Stimulated activated naive CD8-positive, alpha-beta T cell treated with anti-CD3 and anti-CD28 coated beads, Interleukin-15, Interleukin-2, amounts not matched to agents 100 ng/mL and 50 ng/mL, for 24 hours (primary cell): ENCODE results near the gene SLFNL1.

ENCODE experiments used
- H3K27ac Mint-ChIP-seq: one replicate; pipeline ENCODE4 v1.8.0; 2021; ENCODE audit warnings: mild to moderate bottlenecking, mixed read lengths
- H3K27me3 Mint-ChIP-seq: one replicate; pipeline ENCODE4 v1.8.0; 2021; ENCODE audit warnings: mixed read lengths
- H3K36me3 Mint-ChIP-seq: one replicate; pipeline ENCODE4 v1.8.0; 2021; ENCODE audit warnings: low read depth, mixed read lengths
- H3K4me1 Mint-ChIP-seq: one replicate; pipeline ENCODE4 v1.8.0; 2021; ENCODE audit warnings: low read depth, mixed read lengths
- H3K4me3 Mint-ChIP-seq: one replicate; pipeline ENCODE4 v1.8.0; 2021; ENCODE audit warnings: mild to moderate bottlenecking, mixed read lengths
- H3K9me3 Mint-ChIP-seq: one replicate; pipeline ENCODE4 v1.8.0; 2021; ENCODE audit warnings: mixed read lengths

The SLFNL1 gene

GRCh38 chr1:41021526-41022308 lies at the start of gene SLFNL1:
SLFNL1 (minus strand) TSS chr1:41021725; CDS start chr1:41020660, 1,065 bp downstream.
- Mint-ChIP-seq H3K36me3 (peaks cover 23% of the 10 kb centered on the region), H3K4me3 (no peak within 1 kb of the TSS), H3K4me1 (peaks cover 13% of the 10 kb centered on the region), H3K9me3 (no peaks in the 10 kb centered on the region), H3K27ac (no peak within 1 kb of the TSS), H3K27me3 (no peaks in the 10 kb centered on the region)

GRCh38 chr1:41056907-41057306 lies 35.4 kb upstream of the SLFNL1 start:
- H3K4me1 Mint-ChIP-seq: no peaks in the 10 kb centered on the region
- peaks cover 47% of the 10 kb centered on the region for H3K36me3 Mint-ChIP-seq
- no peak overlapping the region for H3K4me3 Mint-ChIP-seq
- H3K27me3 Mint-ChIP-seq: no peaks in the 10 kb centered on the region
- H3K27ac Mint-ChIP-seq: no peak overlapping the region
- no peaks in the 10 kb centered on the region for H3K9me3 Mint-ChIP-seq

GRCh38 chr1:41053316-41053715 lies 31.8 kb upstream of the SLFNL1 start:
- H3K4me3 Mint-ChIP-seq: no peak overlapping the region
- H3K4me1 Mint-ChIP-seq: no peaks in the 10 kb centered on the region
- H3K36me3 Mint-ChIP-seq: peaks cover 42% of the 10 kb centered on the region
- H3K9me3 Mint-ChIP-seq: no peaks in the 10 kb centered on the region
- H3K27me3 Mint-ChIP-seq: no peaks in the 10 kb centered on the region
- H3K27ac Mint-ChIP-seq: no peak overlapping the region

GRCh38 chr1:41051022-41051421 lies 29.5 kb upstream of the SLFNL1 start:
- Mint-ChIP-seq H3K4me3 (no peak overlapping the region), H3K9me3 (no peaks in the 10 kb centered on the region), H3K4me1 (no peaks in the 10 kb centered on the region), H3K27me3 (no peaks in the 10 kb centered on the region), H3K36me3 (peaks cover 54% of the 10 kb centered on the region), H3K27ac (no peak overlapping the region)

GRCh38 chr1:41048540-41048939 lies 27.0 kb upstream of the SLFNL1 start:
- Mint-ChIP-seq H3K4me3 (no peak overlapping the region), H3K27ac (no peak overlapping the region), H3K27me3 (no peaks in the 10 kb centered on the region), H3K36me3 (peaks cover 61% of the 10 kb centered on the region), H3K4me1 (no peaks in the 10 kb centered on the region), H3K9me3 (no peaks in the 10 kb centered on the region)

GRCh38 chr1:41046347-41046775 lies 24.8 kb upstream of the SLFNL1 start:
- no peaks in the 10 kb centered on the region for H3K27me3 Mint-ChIP-seq
- no peak overlapping the region for H3K27ac Mint-ChIP-seq
- no peak overlapping the region for H3K4me3 Mint-ChIP-seq
- H3K9me3 Mint-ChIP-seq: no peaks in the 10 kb centered on the region
- peaks cover 53% of the 10 kb centered on the region for H3K36me3 Mint-ChIP-seq
- H3K4me1 Mint-ChIP-seq: no peaks in the 10 kb centered on the region

GRCh38 chr1:41045740-41046139 lies 24.2 kb upstream of the SLFNL1 start:
- H3K27me3 Mint-ChIP-seq: no peaks in the 10 kb centered on the region

GRCh38 chr1:41044187-41044586 lies 22.7 kb upstream of the SLFNL1 start:
- Mint-ChIP-seq H3K9me3 (no peaks in the 10 kb centered on the region), H3K27ac (peak overlapping the region; percentile 49), H3K4me3 (no peak overlapping the region), H3K4me1 (no peaks in the 10 kb centered on the region), H3K27me3 (no peaks in the 10 kb centered on the region), H3K36me3 (peaks cover 57% of the 10 kb centered on the region)

More at GRCh38 chr1:41045740-41046139, 24.2 kb upstream of the SLFNL1 start:
- no peak overlapping the region for H3K27ac Mint-ChIP-seq
- H3K4me3 Mint-ChIP-seq: no peak overlapping the region
- H3K9me3 Mint-ChIP-seq: no peaks in the 10 kb centered on the region
- H3K4me1 Mint-ChIP-seq: no peaks in the 10 kb centered on the region
- H3K36me3 Mint-ChIP-seq: peaks cover 57% of the 10 kb centered on the region

GRCh38 chr1:41041614-41042270 lies 20.2 kb upstream of the SLFNL1 start:
- Mint-ChIP-seq H3K27me3 (no peaks in the 10 kb centered on the region), H3K4me1 (no peaks in the 10 kb centered on the region), H3K36me3 (peaks cover 43% of the 10 kb centered on the region), H3K27ac (no peak overlapping the region), H3K9me3 (no peaks in the 10 kb centered on the region), H3K4me3 (no peak overlapping the region)

- Mint-ChIP-seq H3K4me1 (no peaks in the 10 kb centered on the region), H3K36me3 (peaks cover 34% of the 10 kb centered on the region), H3K4me3 (no peak overlapping the region), H3K27ac (no peak overlapping the region), H3K9me3 (no peaks in the 10 kb centered on the region), H3K27me3 (no peaks in the 10 kb centered on the region)
Observed at GRCh38 chr1:41038110-41038509, 16.6 kb upstream of the SLFNL1 start.

GRCh38 chr1:41037116-41037903 lies 15.8 kb upstream of the SLFNL1 start:
- H3K9me3 Mint-ChIP-seq: no peaks in the 10 kb centered on the region
- no peaks in the 10 kb centered on the region for H3K4me1 Mint-ChIP-seq
- no peak overlapping the region for H3K4me3 Mint-ChIP-seq
- H3K27ac Mint-ChIP-seq: no peak overlapping the region
- peaks cover 35% of the 10 kb centered on the region for H3K36me3 Mint-ChIP-seq
- H3K27me3 Mint-ChIP-seq: no peaks in the 10 kb centered on the region

- Mint-ChIP-seq H3K4me1 (no peaks in the 10 kb centered on the region), H3K4me3 (no peak overlapping the region)
Observed at GRCh38 chr1:41033272-41033671, 11.7 kb upstream of the SLFNL1 start.

GRCh38 chr1:41032147-41032546 lies 10.6 kb upstream of the SLFNL1 start:
- Mint-ChIP-seq H3K4me1 (no peaks in the 10 kb centered on the region), H3K27me3 (no peaks in the 10 kb centered on the region), H3K9me3 (no peaks in the 10 kb centered on the region), H3K4me3 (no peak overlapping the region), H3K27ac (no peak overlapping the region), H3K36me3 (peaks cover 39% of the 10 kb centered on the region)

More at GRCh38 chr1:41033272-41033671, 11.7 kb upstream of the SLFNL1 start:
- no peaks in the 10 kb centered on the region for H3K27me3 Mint-ChIP-seq
- H3K27ac Mint-ChIP-seq: no peak overlapping the region
- H3K36me3 Mint-ChIP-seq: peaks cover 35% of the 10 kb centered on the region
- H3K9me3 Mint-ChIP-seq: no peaks in the 10 kb centered on the region

- Mint-ChIP-seq H3K27ac (no peak overlapping the region), H3K4me3 (no peak overlapping the region), H3K36me3 (peaks cover 39% of the 10 kb centered on the region), H3K27me3 (no peaks in the 10 kb centered on the region), H3K9me3 (no peaks in the 10 kb centered on the region), H3K4me1 (no peaks in the 10 kb centered on the region)
Observed at GRCh38 chr1:41030872-41031616, 9.5 kb upstream of the SLFNL1 start.
